Superior temporal gyrus (tissue), 1 donor: Measurements from ENCODE around the gene CBFB.
"Not testable (repeated sequence)": the region's sequence is repeated elsewhere in the genome, so short reads cannot be mapped to it uniquely, and the experiment has no call there.

Source experiments
- DNase-seq: peaks from one replicate; pipeline ENCODE4 v3.0.0-alpha.2; 2016; ENCODE audit errors: extremely low spot score

The CBFB gene

DNA sequence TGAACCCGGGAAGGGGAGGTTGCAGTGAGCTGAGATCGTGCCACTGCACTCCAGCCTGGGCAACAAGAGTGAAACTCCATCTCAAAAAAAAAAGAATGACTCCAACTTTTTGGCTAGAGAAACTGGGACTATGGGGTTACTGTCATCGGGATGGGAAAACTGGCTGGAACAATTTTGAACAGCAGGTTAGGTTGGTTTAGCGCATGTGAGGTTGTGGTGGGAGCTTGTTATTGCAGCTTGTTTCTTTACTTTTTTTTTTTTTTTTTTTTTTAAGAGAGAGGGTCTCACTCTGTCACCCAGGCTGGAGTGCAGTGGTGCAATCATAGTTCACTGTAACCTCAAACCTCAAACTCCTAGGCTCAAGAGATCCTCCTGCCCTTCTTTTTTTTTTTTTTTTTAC is 12.6 kb downstream of the CBFB start:
- DNase-seq: not testable (repeated sequence)

DNA sequence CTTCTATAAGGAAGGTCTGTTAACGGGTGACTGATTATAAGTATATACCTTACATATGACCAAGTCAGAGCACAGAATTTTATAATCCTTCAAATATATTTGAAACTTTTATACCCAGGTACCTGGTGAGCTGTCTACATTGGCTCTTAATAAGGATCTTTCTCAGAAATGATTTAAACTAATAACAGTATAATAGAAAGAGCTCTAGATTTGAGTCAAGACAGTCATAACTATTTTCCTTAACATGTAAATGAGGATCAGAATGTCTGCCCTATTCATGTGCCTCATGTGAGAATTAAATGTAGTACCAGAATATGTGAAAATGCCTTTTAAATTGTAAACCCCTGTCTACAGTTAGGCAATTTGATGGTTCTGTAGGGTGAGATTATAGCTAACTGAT is 14.5 kb downstream of the CBFB start:
- DNase-seq: no peak

DNA sequence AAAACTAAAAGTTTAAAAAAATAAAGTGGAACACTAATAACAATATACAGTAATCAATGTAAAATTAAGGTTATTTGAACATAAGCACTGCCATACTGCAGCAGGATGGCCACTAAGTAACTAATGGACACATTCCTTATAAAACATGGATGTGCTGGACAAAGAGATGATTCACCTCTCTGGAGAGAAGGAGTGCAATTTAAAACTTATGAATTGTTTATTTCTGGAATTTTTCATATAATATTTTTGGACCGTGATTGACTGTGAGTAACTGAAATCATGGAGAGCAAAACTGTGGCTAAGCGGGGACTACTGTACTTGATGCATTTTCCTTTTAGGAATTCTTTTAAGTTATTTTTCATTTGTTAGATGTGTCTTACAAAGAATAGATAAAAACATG is 21.8 kb downstream of the CBFB start:
- no peak for DNase-seq

DNA sequence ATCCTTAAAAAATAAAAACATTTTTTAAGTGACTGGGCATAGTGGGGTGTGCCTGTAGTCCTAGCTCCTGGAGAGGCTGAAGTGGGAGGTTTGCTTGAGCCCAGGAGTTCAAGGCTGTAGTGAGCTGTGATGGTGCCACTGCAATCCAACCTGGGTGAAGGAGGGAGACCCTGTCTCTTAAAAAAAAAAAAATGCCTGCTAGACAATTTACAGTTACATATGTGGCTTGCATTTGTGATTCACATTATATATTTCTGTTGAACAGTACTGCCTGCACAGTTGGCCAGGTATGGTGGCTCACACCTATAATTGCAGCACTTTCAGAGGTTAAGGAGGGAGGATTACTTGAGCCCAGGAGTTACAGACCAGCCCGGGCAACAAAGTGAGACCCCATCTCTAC is 23.4 kb downstream of the CBFB start:
- DNase-seq: no peak

DNA sequence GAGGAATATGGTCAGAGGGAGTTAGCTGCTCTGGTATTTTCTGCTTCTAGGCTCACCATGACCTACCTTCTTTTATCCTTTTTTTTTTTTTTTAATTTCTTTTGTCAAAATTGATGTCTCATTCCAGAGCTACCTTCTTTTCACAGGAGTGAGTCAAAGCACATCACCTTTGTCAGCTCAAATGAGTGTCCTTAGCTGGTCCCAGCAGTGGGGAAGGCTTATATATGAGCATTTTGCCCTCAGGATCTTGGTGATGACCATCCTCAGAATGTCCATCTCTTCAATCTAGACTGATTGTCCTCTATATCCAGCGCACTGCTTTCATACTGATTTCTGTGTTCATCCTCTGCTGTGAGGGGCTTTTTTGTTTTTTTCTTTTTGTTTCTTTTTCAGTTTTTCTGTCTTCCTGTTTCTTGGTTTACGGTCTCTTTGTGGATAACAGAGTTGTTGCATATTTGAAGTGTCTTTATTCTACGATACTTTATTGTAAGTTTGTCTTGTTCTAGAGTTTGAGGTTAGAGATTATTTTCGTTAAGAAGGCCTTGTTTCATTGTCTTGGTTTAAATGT is 24.9 kb downstream of the CBFB start:
- no peak for DNase-seq

DNA sequence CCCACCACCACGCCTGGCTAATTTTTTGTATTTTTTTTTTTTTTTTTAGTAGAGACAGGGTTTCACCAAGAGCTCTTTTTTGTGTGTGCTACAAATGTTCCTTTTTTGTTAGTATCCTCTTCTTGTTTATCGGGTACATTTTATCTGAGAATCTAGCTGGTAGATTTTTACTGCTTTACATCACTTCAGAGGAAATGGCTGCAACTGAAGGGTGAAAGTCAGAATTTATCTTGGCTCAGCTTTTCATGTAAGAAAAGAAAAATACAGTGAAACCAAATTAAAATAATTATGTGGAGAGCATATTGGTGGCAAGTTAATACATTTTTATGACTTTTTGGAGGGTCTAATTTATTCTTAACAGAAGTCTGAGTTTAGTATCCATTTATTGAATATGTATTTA is 26.0 kb downstream of the CBFB start:
- DNase-seq: no peak

DNA sequence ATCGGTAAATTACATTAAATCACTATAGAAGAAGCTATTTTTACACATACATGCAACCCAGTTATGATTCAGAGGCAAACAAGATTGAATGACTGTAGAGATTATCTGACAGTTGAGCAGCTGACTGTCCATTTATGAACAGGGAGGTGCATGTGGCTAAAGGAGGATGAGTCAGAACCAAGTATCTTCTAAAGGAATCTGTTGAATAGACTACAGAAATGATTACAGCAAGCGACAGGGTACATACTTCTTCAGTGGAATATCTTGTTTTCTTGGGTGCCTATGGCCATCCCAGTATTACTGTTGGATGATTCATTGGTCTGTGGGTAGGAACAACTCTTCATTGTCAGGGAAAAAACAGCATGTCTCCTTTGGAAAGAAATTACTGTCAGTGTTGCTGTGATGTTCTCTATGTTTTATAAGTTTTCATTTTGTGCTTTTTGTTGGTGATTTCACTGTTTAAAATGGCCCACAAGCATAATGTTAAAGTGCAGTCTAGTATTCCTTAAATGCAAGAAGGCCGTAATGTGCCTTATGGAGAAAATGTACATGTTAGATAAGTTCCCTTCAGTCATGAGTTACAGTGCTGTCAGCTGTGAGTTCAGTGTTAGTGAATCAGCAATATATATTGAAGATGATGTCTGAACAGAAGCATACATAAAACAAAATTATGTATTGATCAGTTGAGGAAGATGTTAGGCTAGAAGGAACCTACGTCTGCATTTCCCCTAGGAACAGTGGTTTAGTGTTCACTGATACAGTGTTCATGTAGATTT is 27.0 kb downstream of the CBFB start:
- no peak for DNase-seq

DNA sequence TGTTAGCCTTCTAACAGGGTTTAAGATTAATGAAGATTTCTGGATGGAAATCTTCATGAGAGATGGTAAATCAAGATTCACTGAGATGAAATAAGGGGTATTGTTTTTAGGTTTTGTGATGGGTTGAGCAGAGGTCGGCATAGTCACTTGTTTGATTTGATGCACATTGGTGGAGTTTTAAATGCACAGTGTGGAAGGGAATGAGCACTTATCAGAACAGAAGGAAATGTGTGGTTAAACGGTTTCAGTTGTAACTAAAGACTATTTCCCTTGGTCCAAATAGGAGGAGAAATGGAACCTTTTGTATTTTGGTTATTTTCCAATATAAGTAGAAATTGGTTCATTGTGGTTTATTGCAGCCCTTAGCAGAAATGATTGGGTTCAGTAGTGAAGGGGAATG is 34.1 kb downstream of the CBFB start:
- DNase-seq: no peak

DNA sequence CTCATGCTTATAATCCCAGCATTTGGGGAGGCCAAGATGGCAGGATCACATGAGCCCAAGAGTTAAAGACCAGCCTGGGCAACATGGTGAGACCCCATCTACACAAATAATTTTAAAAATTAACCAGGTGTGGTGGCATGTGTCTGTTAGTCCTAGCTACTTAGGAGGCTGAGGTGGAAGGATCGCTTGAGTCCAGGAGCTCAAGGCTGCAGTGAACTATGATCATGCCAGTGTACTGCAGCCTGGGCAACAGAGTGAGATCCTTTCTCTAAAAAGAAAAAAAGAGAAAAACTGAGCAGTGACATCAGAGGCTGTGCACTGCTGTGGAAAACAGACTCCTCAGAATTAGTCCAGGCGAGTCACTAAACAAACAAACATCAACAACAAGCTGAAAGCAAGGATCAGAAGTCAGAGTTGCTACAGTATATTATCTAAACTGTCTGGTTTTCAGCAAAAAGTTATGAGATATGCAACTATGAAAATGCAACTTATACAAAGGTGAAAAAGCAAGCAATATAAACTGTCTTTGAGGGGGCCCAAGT is 39.3 kb downstream of the CBFB start:
- no peak for DNase-seq

DNA sequence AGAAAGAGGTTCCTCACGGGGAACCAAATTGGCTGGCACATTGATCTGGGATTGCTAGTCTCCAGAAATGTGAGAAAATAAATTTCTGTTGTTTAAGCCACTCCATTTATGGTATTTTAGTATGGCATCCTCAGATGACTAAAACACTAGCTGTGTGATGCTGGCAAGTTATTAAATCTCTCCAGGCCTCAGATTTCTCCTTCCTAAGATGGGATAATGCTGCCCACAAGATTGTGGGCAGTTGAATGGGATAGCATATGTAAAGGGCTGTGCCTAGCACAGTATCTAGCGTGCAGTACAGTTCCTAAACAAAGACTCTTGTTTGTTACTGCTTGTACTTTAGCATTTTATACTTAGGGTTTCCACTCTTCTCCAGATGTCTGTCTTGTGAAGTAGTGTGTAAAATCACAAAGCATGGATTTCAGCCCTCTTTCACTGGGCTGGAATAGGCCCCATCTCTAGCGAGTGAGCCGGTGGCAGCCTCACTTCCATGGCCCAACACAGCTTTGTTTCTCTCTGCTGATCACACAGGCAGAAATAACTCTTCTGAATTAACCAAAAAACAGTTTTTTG is 42.6 kb downstream of the CBFB start:
- peak; percentile 53 for DNase-seq

DNA sequence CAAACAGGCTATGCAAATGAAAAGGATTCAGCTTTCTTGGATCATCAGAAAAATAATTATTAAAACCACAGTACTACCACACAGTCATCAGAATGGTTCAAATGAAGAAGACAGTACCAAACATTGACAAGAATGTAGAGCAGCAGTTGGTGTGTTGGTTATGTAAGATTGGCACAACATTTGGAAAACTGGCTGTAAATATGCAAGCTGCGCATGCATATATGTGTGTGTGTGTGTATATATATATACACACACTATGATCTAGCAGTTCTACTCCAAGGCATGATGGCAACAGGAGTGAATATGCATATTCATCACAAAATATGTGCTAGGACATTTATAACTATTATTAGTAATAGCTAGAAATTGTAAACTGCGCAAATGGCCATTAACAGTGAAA is 46.4 kb downstream of the CBFB start:
- no peak for DNase-seq

DNA sequence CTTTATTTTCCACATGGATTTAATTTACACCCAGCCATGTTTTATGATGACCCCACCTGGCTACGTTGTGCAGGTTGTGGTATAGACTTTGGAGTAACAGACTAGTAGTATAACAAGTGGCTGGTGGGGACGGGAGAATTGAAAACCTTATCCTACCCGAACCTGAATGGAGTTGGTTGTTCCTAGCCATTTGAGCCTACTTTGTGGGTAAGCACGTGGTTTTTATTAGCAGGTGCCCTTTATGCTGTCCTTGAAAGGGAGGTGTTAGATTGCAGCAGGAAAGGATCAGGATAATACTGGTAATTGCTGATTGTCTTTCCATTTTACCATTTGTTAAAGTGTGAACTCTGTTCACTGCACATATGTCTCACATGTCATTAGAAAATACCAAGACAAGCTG is 48.9 kb downstream of the CBFB start:
- no peak for DNase-seq

DNA sequence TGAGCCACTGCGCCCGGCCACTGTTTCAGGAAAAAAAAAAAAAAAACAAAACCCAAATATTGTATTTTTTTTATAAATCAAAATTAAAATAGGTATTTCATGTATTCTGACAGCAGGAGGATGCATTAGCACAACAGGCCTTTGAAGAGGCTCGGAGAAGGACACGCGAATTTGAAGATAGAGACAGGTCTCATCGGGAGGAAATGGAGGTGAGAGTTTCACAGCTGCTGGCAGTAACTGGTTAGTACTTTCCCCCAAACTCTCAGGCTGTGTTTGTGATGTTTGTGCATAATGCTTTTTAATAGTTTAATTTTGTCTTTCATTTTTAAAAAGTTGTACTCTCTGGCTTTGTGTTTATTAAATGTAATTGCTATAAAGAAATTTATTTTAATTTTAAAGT is 53.2 kb downstream of the CBFB start:
- no peak for DNase-seq

DNA sequence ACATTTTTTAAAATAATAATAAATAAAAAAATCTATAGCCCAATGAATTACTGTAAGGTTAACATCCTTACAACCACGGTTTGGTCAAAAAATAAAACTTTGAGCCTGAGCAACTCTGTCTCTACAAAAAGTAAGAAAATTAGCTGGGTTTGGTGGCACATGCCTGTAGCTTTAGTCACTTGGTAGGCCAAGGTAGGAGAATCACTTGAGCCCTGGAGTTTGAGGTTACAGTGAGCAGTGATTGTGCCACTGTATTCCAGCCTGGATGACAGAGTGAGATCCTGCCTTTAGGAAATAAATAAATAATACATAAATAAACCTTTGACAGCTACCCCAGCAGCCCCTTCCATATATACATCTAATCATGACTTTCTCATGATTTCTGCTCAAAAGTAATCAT is 53.9 kb downstream of the CBFB start:
- no peak for DNase-seq

DNA sequence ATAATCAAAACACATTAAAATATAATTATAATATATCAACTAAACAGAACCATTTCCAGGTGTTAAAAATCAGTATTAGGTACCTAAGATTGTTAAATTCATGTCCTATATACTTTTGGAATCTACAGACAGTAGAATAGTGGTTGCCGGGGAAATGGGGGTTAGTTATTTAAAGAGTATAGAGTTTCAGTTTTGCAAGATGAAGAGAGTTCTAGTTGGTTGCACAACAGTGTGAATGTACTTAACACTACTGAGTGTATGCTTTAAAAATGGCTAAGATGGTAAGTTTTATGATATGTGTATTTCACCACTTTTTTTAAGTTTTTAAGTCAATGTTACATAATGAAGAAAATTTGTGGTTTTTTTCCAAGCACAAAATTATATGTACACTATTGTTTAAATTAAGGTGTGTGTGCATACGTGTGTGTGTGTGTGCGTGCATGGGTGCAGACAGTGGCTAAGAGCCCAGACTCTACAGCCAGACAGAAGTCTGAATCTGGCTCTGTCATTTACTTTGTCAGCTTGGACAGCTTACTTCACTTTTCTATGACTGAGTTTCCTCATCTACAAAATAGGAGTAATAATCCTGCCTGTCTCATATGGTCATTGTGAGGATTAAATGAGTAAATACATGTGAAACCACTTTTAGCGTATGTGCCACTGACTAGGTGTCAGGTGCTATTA is 55.5 kb downstream of the CBFB start:
- DNase-seq: no peak

DNA sequence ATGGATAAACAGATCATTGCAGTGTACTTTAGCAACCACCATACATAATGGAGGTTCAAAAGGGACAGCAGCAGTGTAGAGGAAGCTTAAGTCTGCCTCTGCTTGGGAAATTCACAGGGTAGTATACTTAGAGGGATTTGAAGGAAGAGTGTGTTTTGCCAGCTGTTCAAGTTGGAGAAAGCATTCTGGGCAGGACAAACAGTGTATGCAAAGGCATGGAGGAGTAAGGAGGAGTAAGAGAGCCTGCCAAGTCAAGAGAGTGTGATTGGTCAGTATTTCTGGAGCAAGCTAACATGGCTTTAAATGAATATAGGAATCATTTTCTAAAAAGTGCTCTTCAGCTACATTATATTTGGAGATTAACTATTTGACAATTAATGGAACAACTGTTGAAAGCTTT is 57.9 kb downstream of the CBFB start:
- DNase-seq: no peak

DNA sequence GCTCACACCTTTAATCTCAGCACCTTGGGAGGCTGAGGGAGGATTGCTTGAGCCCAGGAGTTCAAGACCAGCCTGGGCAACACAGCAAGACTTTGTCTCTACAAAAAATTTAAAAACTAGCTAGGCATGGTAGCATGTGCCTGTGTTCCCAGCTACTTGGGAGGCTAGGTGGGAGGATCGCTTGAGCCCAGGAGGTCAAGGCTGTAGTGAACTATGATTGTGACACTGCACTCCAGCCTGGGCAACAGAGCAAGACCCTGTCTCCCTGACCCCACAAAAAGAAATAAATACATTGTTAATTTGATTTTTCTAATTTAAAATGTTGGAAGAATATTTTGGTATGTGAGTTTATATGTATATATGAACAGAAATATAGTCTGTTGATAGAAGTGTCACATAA is 58.3 kb downstream of the CBFB start:
- DNase-seq: no peak

DNA sequence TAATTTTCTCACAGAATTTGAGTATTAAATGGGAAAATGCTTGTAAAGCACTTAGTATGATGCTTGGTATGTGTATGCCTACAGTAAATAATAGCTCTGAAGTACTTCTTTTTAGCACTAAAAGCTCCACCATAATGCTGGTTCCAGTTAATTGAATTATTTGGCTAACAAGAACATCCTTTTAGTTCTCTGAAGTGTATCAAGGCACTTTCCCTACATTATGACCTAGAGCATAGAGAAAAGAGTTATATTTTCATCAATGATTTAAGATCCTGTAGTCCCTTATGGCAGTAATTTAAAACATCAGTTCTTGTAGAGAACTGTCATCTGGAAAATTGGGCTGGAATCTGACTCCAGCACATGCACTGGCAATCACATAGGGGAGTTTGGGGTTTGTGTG is 58.9 kb downstream of the CBFB start:
- no peak for DNase-seq

DNA sequence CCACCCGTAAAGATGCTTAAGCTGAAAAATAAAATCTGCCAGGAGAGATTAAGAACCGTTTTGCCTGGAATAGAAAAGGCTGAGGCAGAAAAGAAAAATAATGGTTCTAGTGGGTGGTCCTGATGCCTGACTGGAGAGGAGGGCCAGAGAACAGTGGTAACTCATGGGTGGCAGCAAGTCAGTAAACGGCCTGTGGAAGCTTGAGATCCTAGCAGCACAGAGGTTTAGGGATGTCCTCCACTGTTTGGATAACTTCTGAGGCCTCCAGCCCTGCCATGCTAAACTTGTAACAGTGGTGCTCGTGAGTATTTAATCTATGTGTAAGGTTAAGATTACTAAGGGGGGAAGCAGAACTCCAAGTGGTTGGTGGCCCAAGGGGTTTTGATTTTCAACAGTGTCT is 59.6 kb downstream of the CBFB start:
- DNase-seq: no peak

DNA sequence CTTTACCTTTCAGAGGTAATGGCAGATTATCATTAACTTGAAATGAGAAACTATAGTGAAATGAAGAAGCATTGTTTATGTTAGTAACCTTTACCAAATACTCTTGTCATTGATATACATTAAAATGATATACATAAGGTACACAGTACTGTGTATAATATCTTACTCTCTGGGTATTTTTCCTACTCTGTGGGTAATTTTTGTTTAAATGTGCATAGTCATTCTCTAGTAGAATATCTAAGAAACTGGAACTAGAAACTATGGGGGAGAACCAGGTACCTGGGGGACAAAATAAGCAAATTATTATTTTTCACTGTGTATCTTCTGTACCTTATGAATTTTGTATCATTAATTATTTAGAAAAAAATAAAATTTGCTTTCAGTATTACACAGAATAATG is 60.2 kb downstream of the CBFB start:
- no peak for DNase-seq

DNA sequence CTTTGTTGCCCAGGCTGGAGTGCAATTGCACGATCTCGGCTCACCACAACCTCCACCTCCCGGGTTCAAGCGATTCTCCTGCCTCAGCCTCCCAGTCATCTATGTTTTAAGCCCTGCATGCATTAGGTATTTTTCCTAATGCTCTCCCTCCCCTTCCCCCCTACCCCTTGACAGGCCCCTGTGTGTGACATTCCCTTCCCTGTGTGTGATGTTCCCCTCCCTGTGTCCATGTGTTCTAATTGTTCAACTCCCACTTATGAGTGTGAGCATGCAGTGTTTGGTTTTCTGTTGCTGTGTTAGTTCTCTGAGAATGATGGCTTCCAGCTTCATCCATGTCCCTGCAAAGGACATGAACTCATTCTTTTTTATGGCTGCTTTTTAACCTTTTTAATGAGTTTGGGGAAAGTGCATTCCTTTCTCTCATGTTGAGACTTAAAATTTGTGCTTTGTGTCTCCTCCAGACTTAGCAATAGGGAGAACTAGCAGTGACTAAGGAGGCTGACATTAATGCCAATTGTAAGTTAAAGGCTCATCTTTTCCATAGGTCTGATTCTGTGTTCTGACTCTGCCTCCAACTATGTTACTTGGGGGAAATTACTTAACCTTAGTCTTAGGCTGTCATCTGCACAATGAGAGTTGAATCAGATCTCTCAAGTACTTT is 63.1 kb downstream of the CBFB start:
- DNase-seq: no peak

DNA sequence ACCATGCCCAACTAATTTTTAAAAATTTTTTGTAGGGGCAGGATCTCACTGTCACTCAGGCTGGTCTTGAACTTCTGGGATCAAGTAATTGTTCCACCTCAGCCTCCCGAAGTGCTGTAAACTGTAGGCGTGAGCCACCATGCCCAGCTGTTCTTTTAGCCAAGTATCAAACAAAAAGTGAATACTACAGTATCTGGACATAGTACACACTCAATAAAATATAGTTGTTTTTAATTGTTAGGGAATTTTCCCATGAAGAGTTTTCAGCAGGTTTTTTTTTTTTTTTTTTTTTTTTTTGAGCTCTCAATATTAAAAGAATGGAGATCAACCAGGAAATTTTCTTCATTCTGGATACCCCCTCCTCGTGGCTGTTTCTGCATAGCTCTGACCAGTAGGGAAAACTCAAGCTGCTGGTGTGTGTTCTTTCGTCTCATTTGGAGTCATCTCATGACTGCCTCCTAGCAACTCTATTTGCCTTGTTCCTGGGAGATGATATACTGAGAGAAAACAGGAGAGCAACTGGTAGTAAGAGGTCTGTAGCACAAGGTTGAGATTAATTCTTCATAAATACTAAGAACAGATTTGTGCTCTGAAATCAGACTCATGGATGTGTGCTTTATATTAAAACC is 64.3 kb downstream of the CBFB start:
- DNase-seq: no peak
